ENCODE results near the gene TFIP11.

Gene TFIP11

GRCh38 chr22:26512149-26512793 is at the start of gene TFIP11:
Gene TFIP11, minus strand, starts transcription at chr22:26512473. Its CDS starts 2,201 bp downstream, at chr22:26510272.
- peak; percentile 78 to 80 for DNase-seq (ENCODE audit: low read depth in 2 of 2)

DNA sequence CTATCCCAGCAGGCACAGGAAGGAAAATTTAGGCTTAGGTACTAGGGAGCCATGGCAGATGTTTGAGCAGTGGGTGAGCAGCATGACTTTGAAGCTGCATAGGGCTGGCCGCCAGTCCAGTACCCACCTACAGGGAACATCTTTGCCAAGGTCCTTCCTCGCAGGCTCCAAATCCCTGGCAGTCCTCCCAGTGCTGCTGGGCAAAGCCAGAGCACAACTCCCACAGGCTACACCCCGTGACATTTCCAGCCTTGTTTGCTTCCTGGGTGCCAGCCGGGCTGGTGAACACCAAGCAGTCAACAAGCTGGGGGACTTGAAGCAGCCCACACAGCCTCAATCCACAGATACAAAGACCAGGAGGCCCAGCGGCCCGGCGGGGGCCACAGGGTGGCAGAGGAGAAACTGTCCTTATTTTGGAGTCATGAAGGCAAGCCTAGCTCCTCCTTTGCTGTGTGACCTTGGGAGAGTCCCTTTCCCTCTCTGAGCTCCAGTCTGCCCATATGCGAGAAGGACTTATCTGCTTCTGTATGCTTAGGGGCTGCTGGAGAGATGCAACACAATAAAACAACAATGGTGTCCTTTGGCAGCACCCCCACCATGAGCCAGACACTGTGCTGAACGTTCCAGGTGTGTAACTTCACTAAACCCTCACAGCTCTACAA is 49.6 kb upstream of the TFIP11 start:
- DNase-seq (ENCODE audit: low read depth in 2 of 2), result no peak

DNA sequence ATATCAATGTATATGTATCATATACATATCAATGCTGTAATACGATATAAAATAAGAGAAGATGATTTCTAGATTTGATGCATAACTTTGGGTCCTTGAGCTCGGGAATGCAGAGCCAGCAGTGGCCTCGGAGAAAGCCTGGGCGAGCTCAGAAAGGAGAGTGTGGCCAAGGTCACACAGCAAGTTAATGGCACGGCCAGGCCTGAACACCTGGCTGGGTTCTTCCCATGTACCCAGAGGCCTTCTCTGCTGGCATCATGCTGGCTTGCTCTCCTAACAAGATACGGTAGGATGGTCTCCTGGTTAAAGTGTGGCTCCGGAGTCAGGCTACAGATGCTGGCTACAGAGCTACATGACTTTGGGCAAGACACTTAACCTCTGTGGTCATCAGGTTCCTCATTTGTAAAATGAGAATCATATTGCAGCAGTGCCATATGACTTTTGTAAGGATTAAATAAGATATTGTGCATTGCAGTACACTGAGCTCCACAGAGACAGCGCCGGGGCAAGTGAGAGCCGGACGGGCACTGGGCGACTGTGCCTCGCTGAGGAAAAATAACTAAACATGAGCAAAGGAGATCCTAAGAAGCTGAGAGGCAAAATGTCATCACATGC is 47.8 kb upstream of the TFIP11 start:
- DNase-seq (ENCODE audit: low read depth in 2 of 2), result no peak

GRCh38 chr22:26558248-26558895 is 46.1 kb upstream of the TFIP11 start:
- no peak for DNase-seq (ENCODE audit: low read depth in 2 of 2)

GRCh38 chr22:26556904-26557303 is 44.6 kb upstream of the TFIP11 start:
- no peak for DNase-seq (ENCODE audit: low read depth in 2 of 2)

DNA sequence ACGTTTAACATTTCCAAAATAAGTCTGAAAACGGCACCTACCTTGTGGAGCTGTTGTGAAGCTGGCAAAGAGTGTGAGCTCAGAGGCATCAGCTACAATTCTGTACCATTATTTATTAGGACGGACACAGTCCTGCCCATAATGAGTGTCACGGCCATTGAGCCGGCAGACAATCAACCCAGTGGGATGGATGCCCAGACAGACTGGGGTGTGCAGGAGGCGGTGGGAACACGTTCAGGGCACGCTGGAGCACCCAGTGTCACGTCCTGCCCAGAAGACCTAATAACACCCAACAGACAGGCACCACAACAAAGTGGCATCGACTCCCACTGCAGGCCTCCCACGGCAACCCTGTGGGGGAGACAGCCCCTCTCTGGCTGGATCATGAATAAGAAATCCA is 43.2 kb upstream of the TFIP11 start:
- no peak for DNase-seq (ENCODE audit: low read depth in 2 of 2)

DNA sequence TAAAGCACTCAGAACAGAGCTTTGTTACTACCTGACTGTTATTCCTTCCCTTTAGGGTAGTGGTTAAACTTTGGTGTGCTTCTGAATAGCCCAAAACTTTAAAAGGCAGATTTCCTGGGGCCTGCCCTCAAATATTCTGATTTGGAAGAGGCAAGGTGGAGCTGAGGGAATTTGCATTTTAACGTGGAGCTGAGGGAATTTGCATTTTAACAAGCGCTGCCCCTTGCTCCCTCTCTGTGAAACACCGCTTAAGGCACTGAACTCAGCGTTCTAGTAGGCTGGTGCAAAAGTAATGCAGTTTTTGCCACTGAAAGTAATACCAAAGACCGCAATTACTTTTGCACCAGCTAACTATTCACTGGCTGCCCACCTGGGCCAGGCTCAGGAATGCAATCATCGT is 42.7 kb upstream of the TFIP11 start:
- no peak for DNase-seq (ENCODE audit: low read depth in 2 of 2)

DNA sequence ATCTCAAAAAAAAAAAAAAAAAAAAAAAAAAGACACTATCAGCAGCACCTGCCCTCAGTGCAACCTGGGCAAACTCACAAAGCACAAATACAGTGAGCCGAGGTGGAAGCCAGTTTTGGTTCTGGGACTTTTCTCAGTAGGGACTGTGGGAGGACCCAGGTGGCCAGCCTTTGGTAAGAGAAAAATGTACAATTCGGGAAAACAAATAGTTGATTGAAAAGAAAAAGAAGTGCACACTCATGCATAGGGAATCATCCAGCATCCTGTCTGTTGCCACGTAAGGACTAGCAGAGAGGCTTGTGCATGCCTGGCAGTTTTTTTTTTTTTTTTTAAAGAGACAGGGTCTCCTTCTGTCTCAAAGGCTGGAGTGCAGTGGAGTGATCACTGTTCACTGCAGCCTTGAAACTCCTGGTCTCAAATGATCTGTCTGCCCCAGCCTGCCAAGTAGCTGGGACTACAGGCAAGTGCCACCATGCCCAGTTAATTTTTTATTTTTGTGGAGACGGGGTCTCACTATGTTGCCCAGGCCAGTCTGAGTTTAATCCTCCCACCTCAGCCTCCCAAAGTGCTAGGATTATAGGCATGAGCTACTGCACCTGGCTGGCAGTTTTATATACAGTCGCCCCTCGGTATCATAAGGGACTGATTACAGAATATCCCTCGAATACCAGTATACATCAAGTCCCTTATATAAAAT is 40.9 kb upstream of the TFIP11 start:
- DNase-seq (ENCODE audit: low read depth in 2 of 2), result no peak

GRCh38 chr22:26552466-26552865 is 40.2 kb upstream of the TFIP11 start:
- no peak for DNase-seq (ENCODE audit: low read depth in 2 of 2)

GRCh38 chr22:26551568-26551967 is 39.3 kb upstream of the TFIP11 start:
- DNase-seq (ENCODE audit: low read depth in 2 of 2), result no peak

GRCh38 chr22:26550498-26551033 is 38.3 kb upstream of the TFIP11 start:
- DNase-seq (ENCODE audit: low read depth in 2 of 2), result no peak

DNA sequence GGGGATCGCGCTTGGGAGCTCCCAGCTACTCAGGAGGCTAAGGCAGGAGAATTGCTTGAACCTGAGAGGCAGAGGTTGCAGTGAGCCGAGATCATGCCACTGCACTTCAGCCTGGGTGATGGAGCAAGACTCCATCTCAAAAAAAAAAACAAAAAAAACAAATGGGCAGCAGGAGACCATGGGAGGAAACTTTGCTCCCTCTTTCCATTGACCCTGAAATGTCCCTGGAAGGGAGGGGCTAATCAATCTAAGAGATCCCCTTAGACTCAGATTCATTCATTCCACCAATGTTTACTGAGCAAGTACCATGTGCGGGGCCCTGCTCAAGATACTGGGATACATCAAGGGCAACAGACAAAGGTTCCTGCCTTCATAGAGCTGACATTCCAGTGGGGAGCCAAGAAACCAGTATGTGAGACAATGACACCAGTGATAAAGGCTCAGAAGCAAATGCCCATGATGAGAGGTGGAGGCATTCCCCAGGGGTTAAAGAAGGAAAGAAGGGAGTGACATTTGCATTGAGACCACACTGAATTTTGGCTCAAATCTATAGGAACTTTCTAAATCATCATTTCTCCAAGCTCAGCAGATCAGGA is 37.7 kb upstream of the TFIP11 start:
- DNase-seq (ENCODE audit: low read depth in 2 of 2), result no peak

DNA sequence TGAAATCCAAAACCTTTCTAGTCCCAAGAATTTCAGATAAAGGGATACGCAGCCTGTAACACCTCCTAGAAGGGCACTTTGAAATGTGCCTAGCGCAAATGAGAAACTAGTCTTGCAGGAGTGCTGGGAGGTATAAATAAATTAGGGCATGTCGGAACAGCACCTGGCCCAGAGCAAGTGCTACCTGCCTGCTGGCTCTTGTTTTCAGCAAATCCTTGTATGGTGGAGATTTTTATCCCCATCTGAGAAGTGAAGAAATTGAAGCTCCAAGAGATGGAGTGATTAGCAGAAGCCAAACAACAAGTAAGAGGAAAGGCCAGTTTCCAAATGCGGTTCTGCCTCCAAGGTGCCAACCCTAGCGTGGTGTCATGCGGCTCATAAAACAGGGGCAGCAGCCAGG is 36.7 kb upstream of the TFIP11 start:
- no peak for DNase-seq (ENCODE audit: low read depth in 2 of 2)

DNA sequence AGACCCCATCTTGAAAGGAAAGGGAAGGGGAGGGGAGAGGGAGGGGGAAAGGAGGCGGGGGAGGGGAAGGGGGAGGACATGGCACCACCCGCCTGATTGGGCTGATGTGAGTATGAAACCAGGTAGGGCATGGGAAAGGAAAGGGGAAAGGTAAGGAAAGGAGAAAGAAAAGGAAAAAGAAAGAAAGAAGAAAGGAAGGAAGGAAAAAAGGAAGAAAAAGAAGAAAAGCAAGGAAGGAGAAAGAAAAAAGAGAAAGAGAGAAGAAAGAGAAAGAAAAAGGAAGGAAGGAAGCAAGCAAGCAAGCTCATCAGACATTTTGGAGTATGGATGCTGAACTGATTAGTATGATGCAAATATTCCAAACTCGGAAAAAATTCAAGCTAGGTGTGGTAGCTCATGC is 36.0 kb upstream of the TFIP11 start:
- DNase-seq (ENCODE audit: low read depth in 2 of 2), result no peak

DNA sequence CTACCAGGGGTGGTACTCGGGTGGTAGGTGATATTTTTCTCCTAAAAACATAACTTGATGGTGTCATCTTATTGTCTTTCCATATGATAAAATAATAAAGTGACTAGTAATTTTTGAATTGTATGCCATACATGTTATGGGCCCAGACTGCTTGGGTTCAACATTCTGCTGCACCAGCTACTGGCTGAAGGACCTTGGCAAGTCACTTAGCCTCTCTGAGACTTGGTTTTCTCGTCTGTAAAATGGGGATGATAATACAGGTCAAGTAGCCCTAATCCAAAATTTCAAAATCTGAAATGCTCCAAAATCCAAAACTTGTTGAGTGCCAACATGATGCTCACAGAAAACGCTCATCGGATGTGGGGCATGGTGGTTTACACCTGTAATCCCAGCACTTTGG is 35.6 kb upstream of the TFIP11 start:
- no peak for DNase-seq (ENCODE audit: low read depth in 2 of 2)

DNA sequence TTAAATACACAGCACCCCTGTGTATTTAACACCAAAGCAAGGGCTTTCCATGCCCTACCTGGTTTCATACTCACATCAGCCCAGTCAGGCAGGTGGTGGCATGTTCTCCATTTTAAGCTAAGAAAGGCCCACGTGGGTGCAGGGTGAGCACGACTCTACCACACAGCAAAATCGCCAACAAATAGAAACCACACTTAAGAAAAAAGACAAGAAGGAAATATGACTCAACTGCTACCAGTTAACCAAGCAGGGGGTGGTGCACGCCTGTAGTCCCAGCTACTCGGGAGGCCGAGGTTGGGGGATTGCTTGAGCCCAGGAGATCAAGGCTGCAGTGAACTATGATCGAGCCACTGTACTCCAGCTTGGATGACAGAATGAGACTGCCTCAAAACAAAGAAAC is 35.2 kb upstream of the TFIP11 start:
- DNase-seq (ENCODE audit: low read depth in 2 of 2), result no peak

DNA sequence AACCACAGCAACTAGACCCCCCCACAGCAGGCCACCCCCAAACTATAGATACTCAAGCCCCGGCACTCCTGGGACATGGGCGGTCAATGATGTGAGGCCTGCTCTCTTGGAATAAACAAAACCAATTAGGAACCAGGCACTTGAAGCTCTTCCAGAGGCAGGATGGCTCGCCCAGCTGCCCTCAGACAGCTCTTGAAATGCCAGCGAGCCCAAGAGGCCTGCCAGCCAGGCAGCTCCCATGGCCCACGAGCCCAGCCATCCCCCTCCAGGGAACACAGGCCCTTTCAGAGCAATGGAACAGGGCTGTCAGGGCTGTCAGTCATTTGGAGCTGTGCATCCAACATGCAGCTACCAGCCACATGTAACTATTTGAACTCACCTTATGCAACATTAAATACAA is 34.0 kb upstream of the TFIP11 start:
- DNase-seq (ENCODE audit: low read depth in 2 of 2), result no peak

DNA sequence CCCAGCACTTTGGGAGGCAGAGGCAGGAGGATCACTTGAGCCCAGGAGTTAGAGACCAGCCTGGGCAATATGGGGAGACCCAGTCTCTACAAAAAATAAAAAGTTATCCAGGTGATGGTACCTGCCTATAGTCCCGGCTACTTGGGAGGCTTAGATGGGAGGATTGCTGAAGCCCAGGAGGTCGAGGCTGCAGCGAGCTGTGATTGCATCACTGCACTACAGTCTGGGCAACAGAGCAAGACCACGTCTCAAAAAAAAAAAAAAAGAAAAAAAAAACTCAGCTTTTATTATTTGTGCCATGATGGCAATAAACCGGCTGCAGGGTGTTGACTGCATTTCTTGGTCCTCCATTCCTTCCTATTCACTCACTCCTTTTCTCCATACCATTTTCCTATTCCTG is 33.6 kb upstream of the TFIP11 start:
- no peak for DNase-seq (ENCODE audit: low read depth in 2 of 2)

DNA sequence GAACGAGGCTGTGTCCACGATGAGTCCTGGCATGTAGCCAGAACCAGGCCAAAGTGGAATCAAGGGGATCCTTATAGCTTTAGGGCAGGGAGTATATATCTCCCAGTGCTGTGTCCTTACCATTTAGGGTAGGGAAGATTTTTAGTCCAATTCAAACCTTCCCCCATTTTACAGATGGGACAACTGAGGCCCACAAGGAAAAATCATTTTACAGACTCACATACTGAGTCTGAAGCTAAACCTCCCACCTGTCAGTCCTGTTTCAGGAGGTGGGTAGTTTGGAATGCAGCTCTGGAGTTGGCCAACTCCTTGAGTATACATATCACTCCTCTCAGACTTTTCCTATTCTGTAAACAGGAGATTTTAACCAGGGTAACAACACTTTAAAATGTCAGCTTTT is 33.1 kb upstream of the TFIP11 start:
- DNase-seq (ENCODE audit: low read depth in 2 of 2), result no peak

DNA sequence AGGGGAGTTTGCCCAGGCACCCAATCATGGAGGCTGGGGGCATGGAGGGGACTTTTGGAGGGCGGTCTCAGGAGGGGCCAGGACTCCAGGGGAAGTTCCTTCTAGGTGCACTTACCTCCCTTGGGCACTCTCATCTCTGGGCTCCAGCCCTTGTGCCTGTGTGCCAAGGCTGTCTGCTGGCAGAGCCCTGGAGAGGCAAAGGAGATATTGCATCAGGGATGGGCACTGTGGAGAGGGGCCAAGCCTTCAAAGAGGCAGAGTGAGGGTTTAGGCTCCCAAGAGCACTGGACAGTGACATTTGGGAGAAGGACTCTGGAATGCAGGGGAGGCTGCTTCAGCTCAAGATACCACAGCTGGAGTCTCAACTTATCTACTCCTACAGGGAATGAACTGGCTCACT is 32.2 kb upstream of the TFIP11 start:
- DNase-seq (ENCODE audit: low read depth in 2 of 2), result no peak

- no peak for DNase-seq (ENCODE audit: low read depth in 2 of 2)
Observed at GRCh38 chr22:26542831-26543230, 30.6 kb upstream of the TFIP11 start.

Measured in stimulated activated CD8-positive, alpha-beta memory T cell treated with anti-CD3 and anti-CD28 coated beads, Interleukin-7, amount 100 ng/mL, for 1 hour (primary cell).